ENCODE data around the gene DUSP23. TPM values are rescaled to one million over a fixed set of nuclear protein-coding genes. Genes with fewer than 3 reads are reported as not detected.

The DUSP23 gene
- polyA plus RNA-seq, 3 donors: 83.6 to 111 (median 90.2) TPM

GRCh38 chr1:159779403-159779851 is 1.3 kb upstream of the DUSP23 start:
- WGBS, 3 donors: 60 to 81% (median 63%) methylated on average over 2 of the region's 2 CpGs
- no peak overlapping the region for H3K27ac ChIP-seq (ENCODE audit: low read depth, low read length)

DNA sequence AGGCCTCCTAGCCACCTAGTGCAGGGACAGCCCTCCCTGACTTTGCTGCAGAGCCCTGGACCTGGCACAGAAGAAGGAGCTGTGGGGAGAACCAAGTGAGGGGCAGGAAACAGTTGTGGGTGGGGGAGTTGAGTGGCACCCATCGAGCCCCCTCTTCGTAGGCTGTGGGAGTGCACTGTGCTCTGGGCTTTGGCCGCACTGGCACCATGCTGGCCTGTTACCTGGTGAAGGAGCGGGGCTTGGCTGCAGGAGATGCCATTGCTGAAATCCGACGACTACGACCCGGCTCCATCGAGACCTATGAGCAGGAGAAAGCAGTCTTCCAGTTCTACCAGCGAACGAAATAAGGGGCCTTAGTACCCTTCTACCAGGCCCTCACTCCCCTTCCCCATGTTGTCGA is 1.2 kb downstream of the DUSP23 start:
- H3K27ac ChIP-seq (ENCODE audit: low read depth, low read length): no peak overlapping the region

GRCh38 chr1:159783724-159784123 is 3.0 kb downstream of the DUSP23 start:
- WGBS, 3 donors: 58 to 83% (median 65%) methylated on average over 1 of the region's 1 CpG
- no peak overlapping the region for H3K27ac ChIP-seq (ENCODE audit: low read depth, low read length)

More for the DNA sequence above, 1.2 kb downstream of the DUSP23 start:
- 92 to 97% (median 95%) methylated on average over 12 of the region's 12 CpGs for WGBS, 3 donors

- WGBS, 3 donors: 40 to 49% (median 43%) methylated on average over 3 of the region's 3 CpGs
- H3K27ac ChIP-seq (ENCODE audit: low read depth, low read length): no peak overlapping the region
These were observed 5.7 kb downstream of the DUSP23 start for GRCh38 chr1:159786465-159786864.

GRCh38 chr1:159786966-159787365 is 6.2 kb downstream of the DUSP23 start:
- H3K27ac ChIP-seq (ENCODE audit: low read depth, low read length): no peak overlapping the region
- 52 to 67% (median 66%) methylated on average over 3 of the region's 3 CpGs for WGBS, 3 donors

- 6 to 20% (median 18%) methylated on average over 2 of the region's 2 CpGs for WGBS, 3 donors
- H3K27ac ChIP-seq (ENCODE audit: low read depth, low read length): no peak overlapping the region
These were observed 9.6 kb downstream of the DUSP23 start for GRCh38 chr1:159790237-159790917.

GRCh38 chr1:159791031-159791430 is 10.3 kb downstream of the DUSP23 start:
- H3K27ac ChIP-seq (ENCODE audit: low read depth, low read length): no peak overlapping the region
- WGBS, 3 donors: 45 to 56% (median 50%) methylated on average over 3 of the region's 3 CpGs

- 22 to 37% (median 34%) methylated on average over 3 of the region's 3 CpGs for WGBS, 3 donors
- H3K27ac ChIP-seq (ENCODE audit: low read depth, low read length): no peak overlapping the region
These were observed 10.7 kb downstream of the DUSP23 start for GRCh38 chr1:159791461-159791860.

- 39 to 66% (median 56%) methylated on average over 5 of the region's 5 CpGs for WGBS, 3 donors
- H3K27ac ChIP-seq (ENCODE audit: low read depth, low read length): no peak overlapping the region
These were observed 14.8 kb downstream of the DUSP23 start for GRCh38 chr1:159795534-159795933.

DNA sequence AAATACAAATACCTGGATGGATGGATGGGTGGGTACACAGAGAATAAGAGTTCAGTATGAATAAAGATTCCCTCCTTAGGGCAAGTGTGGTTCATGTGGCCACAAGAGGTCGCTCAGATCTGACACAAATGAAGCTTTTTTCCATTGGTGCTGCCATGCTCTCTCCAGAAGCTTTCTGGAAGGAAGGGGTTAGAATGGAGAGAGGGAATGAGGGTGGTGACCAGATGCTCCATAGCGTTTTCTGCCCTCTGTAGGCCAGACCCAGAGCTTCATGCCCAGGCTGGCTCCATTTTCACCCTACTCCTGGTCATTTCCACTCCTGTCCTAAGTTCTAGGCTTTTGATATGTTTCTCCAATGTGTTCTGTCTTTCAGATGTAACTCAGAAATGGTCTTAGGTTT is 18.1 kb downstream of the DUSP23 start:
- WGBS, 3 donors: 2 to 6% (median 5%) methylated on average over 2 of the region's 2 CpGs
- no peak overlapping the region for H3K27ac ChIP-seq (ENCODE audit: low read depth, low read length)

DNA sequence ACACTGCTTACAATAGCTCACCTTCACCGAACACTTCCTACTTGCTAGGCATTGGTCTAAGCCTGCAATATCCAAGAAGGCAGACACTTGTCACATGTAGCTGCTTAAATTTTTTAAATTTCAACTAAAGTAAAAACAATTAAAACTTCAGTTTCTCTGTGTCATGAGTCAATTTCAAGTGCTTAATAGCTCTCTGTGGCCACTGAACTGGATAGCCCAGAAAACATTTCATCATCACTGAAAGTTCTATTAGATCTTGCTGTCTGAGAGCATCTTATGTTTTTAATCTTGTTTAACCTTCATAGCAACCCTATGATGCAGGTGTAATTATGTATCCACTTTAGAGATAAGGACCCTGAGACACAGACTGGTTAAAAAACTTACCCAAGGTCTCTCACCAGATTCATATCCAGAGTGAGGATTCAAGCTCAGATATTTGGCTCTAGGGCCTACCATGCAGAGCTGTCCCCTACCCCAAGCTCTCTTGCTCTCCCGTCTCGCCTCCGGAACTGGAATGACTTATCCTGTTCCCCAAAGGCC is 18.8 kb downstream of the DUSP23 start:
- no peak overlapping the region for H3K27ac ChIP-seq (ENCODE audit: low read depth, low read length)
- WGBS, 3 donors: 92 to 98% (median 94%) methylated on average over 4 of the region's 4 CpGs

- 50 to 70% (median 61%) methylated on average over 8 of the region's 8 CpGs for WGBS, 3 donors
- no peak overlapping the region for H3K27ac ChIP-seq (ENCODE audit: low read depth, low read length)
These were observed 19.6 kb downstream of the DUSP23 start for GRCh38 chr1:159800177-159800930.

DNA sequence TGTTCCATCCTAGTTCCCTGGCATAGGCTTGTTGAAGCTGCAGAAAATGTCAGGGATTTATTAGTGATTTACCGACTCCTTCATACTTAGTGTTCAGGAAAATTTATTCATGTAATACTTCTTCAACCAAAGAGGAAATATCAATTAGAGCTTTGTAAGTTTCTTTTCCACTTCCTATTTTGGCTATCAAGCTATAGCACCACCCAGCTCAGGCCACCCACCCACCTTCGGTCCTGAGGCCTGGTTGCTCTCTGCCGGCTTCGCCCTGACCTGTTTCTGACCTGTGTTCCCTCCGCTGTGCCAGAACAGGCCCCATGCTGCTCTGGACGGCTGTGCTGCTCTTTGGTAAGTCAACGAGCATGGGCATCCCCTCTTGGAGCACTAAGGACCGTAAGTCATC is 21.3 kb downstream of the DUSP23 start, which contains the start of gene FCRL6:
FCRL6 (plus strand) TSS at position 250 of the 400 bp plus-strand sequence; CDS start at position 315, 65 bp downstream.
- no peak within 1 kb of the TSS for H3K27ac ChIP-seq (ENCODE audit: low read depth, low read length)
- 78 to 86% (median 86%) methylated on average over 8 of the region's 8 CpGs for WGBS, 3 donors

- H3K27ac ChIP-seq (ENCODE audit: low read depth, low read length): no peak overlapping the region
- WGBS, 3 donors: 63 to 78% (median 64%) methylated on average over 7 of the region's 7 CpGs
These were observed 23.4 kb downstream of the DUSP23 start for GRCh38 chr1:159803956-159804689.

DNA sequence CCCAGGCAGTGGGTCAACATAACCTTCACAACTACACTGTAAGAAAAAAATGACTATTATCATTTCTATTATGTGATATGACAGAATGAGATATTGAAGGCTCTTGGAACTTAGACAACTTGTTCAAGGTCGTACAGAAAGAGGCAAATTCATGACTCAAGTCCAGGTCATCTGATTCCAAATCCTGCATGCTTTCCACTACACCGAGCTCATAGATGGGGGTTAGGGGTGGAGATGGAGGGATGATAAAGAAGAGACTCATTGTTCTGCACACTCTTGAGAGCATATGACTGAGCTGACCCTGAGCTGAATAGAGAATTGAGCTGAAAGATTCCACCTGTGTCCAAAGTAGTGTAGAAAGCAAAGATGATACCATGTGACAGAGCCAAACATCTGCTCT is 24.2 kb downstream of the DUSP23 start:
- no peak overlapping the region for H3K27ac ChIP-seq (ENCODE audit: low read depth, low read length)
- 27 to 78% (median 48%) methylated on average over 2 of the region's 2 CpGs for WGBS, 3 donors

- no peak overlapping the region for H3K27ac ChIP-seq (ENCODE audit: low read depth, low read length)
- 83 to 96% (median 95%) methylated on average over 8 of the region's 8 CpGs for WGBS, 3 donors
These were observed 35.2 kb downstream of the DUSP23 start for GRCh38 chr1:159815926-159816325.

DNA sequence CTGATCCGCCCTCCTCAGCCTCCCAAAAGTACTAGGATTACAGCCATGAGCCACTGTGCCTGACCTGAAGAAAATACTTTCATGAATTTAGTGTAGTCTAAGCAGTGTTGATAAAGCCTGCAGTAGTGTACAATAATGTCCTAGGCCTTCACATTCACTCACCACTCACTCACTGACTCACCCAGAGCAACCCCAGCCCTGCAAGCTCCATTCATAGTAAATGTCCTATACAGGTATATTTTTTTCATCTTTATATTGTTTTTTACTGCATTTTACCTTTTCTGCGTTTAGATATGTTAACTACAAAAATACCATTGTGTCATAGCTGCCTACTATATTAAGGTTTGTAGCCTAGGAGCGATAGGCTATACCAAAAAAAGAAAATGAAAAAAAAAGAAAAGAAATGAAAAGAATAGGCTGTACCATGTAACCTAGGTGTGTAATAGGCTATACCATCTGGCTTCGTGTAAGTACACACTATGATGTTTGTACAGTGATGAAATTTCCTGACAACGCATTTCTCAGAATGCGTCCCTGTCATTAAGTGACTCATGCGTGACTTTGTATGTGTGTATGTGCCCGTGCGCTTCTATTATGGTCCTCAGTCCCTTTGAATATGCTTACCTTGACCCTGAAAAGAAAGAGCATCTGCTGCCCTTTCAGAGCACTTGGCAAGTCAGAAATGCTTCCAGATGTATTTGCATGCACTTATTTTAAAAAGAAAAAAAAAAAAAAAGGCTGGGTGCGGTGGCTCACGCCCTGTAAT is 36.7 kb downstream of the DUSP23 start:
- H3K27ac ChIP-seq (ENCODE audit: low read depth, low read length): no peak overlapping the region

More for the DNA sequence above, 36.7 kb downstream of the DUSP23 start:
- WGBS, 3 donors: 65 to 86% (median 84%) methylated on average over 11 of the region's 11 CpGs

All from adipose tissue (tissue), 3 donors.